Measurements from ENCODE around the gene ICOSLG.

Gene ICOSLG

DNA sequence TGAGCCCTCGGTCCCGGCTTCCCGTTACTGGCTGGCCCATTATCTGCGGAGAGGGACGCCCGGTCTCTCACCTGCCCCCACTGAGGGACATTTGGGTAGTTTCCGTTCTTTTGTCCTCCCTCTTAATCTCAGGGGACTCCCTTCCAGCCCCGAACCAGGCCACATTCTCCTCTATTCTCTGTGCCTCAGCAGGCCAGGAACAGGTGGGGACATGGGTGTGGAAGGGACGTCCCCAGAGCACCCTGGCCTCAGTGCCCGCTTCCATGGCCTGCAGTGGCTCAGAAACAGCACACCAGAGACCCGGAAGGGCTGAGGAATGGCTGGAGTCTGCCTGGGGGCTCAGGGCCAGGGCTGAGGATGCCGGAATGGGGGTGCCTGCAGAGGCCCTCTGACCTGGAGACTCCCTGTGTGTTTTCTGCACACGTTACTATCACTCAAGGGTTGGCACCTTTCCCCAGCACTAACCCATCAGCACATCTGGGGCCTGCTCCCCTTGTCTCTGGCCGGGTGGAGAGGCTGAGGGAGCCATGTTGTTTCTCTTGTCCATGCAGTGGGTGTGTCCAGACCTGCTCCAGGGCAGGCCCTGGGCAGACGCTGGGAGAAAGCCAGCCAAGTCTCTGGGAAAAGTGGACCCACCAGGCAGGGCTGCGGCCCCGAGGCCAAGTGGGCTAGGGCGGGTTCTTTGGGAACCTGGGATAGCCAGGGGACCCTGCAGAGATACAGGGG lies 31.0 kb upstream of the ICOSLG start:
- ATAC-seq = no peak
- TF ChIP-seq ZFP30 (CRISPR knock-in tag; IDR thresholded peaks at IDR 0.05) = no peak
- TF ChIP-seq, protein P1, sequence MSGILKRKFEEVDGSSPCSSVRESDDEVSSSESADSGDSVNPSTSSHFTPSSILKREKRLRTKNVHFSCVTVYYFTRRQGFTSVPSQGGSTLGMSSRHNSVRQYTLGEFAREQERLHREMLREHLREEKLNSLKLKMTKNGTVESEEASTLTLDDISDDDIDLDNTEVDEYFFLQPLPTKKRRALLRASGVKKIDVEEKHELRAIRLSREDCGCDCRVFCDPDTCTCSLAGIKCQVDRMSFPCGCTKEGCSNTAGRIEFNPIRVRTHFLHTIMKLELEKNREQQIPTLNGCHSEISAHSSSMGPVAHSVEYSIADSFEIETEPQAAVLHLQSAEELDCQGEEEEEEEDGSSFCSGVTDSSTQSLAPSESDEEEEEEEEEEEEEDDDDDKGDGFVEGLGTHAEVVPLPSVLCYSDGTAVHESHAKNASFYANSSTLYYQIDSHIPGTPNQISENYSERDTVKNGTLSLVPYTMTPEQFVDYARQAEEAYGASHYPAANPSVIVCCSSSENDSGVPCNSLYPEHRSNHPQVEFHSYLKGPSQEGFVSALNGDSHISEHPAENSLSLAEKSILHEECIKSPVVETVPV (CRISPR knock-in tag; IDR thresholded peaks at IDR 0.05) = no peak
- TF ChIP-seq, protein P2, sequence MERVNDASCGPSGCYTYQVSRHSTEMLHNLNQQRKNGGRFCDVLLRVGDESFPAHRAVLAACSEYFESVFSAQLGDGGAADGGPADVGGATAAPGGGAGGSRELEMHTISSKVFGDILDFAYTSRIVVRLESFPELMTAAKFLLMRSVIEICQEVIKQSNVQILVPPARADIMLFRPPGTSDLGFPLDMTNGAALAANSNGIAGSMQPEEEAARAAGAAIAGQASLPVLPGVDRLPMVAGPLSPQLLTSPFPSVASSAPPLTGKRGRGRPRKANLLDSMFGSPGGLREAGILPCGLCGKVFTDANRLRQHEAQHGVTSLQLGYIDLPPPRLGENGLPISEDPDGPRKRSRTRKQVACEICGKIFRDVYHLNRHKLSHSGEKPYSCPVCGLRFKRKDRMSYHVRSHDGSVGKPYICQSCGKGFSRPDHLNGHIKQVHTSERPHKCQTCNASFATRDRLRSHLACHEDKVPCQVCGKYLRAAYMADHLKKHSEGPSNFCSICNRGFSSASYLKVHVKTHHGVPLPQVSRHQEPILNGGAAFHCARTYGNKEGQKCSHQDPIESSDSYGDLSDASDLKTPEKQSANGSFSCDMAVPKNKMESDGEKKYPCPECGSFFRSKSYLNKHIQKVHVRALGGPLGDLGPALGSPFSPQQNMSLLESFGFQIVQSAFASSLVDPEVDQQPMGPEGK (CRISPR knock-in tag; IDR thresholded peaks at IDR 0.05; ENCODE audit: borderline replicate concordance) = no peak
- TF ChIP-seq ARNTL (CRISPR knock-in tag; IDR thresholded peaks at IDR 0.05; ENCODE audit: borderline replicate concordance, low read depth) = no peak
- TF ChIP-seq TCF4 (CRISPR knock-in tag; IDR thresholded peaks at IDR 0.05; ENCODE audit: borderline replicate concordance) = no peak
- TF ChIP-seq, protein P3, sequence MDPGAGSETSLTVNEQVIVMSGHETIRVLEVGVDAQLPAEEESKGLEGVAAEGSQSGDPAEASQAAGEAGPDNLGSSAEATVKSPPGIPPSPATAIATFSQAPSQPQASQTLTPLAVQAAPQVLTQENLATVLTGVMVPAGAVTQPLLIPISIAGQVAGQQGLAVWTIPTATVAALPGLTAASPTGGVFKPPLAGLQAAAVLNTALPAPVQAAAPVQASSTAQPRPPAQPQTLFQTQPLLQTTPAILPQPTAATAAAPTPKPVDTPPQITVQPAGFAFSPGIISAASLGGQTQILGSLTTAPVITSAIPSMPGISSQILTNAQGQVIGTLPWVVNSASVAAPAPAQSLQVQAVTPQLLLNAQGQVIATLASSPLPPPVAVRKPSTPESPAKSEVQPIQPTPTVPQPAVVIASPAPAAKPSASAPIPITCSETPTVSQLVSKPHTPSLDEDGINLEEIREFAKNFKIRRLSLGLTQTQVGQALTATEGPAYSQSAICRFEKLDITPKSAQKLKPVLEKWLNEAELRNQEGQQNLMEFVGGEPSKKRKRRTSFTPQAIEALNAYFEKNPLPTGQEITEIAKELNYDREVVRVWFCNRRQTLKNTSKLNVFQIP (CRISPR knock-in tag; IDR thresholded peaks at IDR 0.05; ENCODE audit: borderline replicate concordance, low read depth) = no peak
- TF ChIP-seq, protein P4, sequence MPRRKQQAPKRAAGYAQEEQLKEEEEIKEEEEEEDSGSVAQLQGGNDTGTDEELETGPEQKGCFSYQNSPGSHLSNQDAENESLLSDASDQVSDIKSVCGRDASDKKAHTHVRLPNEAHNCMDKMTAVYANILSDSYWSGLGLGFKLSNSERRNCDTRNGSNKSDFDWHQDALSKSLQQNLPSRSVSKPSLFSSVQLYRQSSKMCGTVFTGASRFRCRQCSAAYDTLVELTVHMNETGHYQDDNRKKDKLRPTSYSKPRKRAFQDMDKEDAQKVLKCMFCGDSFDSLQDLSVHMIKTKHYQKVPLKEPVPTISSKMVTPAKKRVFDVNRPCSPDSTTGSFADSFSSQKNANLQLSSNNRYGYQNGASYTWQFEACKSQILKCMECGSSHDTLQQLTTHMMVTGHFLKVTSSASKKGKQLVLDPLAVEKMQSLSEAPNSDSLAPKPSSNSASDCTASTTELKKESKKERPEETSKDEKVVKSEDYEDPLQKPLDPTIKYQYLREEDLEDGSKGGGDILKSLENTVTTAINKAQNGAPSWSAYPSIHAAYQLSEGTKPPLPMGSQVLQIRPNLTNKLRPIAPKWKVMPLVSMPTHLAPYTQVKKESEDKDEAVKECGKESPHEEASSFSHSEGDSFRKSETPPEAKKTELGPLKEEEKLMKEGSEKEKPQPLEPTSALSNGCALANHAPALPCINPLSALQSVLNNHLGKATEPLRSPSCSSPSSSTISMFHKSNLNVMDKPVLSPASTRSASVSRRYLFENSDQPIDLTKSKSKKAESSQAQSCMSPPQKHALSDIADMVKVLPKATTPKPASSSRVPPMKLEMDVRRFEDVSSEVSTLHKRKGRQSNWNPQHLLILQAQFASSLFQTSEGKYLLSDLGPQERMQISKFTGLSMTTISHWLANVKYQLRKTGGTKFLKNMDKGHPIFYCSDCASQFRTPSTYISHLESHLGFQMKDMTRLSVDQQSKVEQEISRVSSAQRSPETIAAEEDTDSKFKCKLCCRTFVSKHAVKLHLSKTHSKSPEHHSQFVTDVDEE (CRISPR knock-in tag; IDR thresholded peaks at IDR 0.05) = no peak
- TF ChIP-seq RARB (CRISPR knock-in tag; IDR thresholded peaks at IDR 0.05) = no peak
- no peak for TF ChIP-seq TOX (CRISPR knock-in tag; IDR thresholded peaks at IDR 0.05; ENCODE audit: borderline replicate concordance)
- no peak for TF ChIP-seq ZNF70 (CRISPR knock-in tag; IDR thresholded peaks at IDR 0.05)
- TF ChIP-seq GLIS3 (CRISPR knock-in tag; IDR thresholded peaks at IDR 0.05) = no peak
- no peak for TF ChIP-seq OSR1 (CRISPR knock-in tag; IDR thresholded peaks at IDR 0.05)
- no peak for TF ChIP-seq ZFP3 (CRISPR knock-in tag; IDR thresholded peaks at IDR 0.05)
- TF ChIP-seq SNAI2 (CRISPR knock-in tag; IDR thresholded peaks at IDR 0.05) = no peak
- TF ChIP-seq ZC3H10 (CRISPR knock-in tag; IDR thresholded peaks at IDR 0.05) = no peak

DNA sequence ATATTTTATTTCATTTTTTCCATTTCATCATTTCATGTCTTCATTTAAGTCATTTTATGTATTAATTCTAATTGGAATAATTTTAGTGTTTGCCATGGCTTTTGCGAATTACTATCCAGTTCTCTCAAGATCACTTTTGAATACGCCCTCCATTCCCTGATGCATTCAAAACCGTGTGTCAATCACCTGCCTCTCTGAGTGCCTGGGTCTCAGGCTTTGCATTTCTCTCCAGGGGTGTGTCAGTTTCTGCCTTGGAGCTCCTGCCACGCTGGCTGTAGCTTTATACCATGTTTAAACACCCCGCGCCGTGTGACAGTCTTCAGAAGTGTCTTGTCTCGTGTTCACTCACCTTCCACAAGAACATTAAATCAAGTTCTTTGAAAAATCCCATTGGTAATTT lies 28.3 kb upstream of the ICOSLG start:
- ATAC-seq = no peak
- no peak for TF ChIP-seq ZNF8 (CRISPR knock-in tag; IDR thresholded peaks at IDR 0.05)
- TF ChIP-seq PPARA (CRISPR knock-in tag; IDR thresholded peaks at IDR 0.05; ENCODE audit: borderline replicate concordance) = no peak
- TF ChIP-seq BACH2 (CRISPR knock-in tag; IDR thresholded peaks at IDR 0.05; ENCODE audit: borderline replicate concordance) = no peak
- TF ChIP-seq, protein P5, sequence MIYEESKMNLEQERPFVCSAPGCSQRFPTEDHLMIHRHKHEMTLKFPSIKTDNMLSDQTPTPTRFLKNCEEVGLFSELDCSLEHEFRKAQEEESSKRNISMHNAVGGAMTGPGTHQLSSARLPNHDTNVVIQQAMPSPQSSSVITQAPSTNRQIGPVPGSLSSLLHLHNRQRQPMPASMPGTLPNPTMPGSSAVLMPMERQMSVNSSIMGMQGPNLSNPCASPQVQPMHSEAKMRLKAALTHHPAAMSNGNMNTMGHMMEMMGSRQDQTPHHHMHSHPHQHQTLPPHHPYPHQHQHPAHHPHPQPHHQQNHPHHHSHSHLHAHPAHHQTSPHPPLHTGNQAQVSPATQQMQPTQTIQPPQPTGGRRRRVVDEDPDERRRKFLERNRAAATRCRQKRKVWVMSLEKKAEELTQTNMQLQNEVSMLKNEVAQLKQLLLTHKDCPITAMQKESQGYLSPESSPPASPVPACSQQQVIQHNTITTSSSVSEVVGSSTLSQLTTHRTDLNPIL (CRISPR knock-in tag; IDR thresholded peaks at IDR 0.05; ENCODE audit: low read depth) = no peak
- no peak for TF ChIP-seq TCF4 (CRISPR knock-in tag; IDR thresholded peaks at IDR 0.05; ENCODE audit: borderline replicate concordance)
- no peak for TF ChIP-seq OSR1 (CRISPR knock-in tag; IDR thresholded peaks at IDR 0.05)
- TF ChIP-seq ZNF565 (CRISPR knock-in tag; conservative IDR thresholded peaks at IDR 0.05; ENCODE audit: low read depth) = no peak
- no peak for TF ChIP-seq GLIS3 (CRISPR knock-in tag; IDR thresholded peaks at IDR 0.05)

DNA sequence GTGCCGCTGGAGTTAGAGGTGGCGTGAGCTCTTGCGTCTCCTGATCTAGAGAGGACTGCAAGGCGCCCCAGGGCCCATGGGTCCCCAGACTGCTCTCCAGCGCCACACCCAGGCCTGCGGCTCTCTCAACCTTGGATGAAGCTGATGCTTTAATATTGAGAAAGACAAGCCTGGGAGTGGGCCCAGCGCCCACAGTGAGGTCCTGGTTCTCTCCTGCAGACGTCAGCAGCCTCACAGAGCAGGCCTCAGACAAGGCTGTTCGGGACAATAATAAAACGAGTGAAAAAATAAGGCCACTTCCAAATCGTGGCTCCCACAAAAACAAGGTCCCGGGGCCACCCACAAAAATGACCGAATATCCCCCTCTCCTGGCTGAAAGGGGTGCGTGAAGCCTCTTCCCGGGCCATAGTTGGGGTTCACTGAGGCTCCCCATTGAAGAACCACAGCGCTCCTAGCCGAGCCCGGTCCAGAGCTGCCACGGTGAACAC lies 27.0 kb upstream of the ICOSLG start:
- 0 out of 3 replicates have a peak, but pooled peaks have one; percentile 38 for ATAC-seq
- TF ChIP-seq ZFP30 (CRISPR knock-in tag; IDR thresholded peaks at IDR 0.05) = no peak
- TF ChIP-seq ARNTL (CRISPR knock-in tag; IDR thresholded peaks at IDR 0.05; ENCODE audit: borderline replicate concordance, low read depth) = no peak
- no peak for TF ChIP-seq ISL1 (CRISPR knock-in tag; IDR thresholded peaks at IDR 0.05)
- no peak for TF ChIP-seq ZC3H10 (CRISPR knock-in tag; IDR thresholded peaks at IDR 0.05)
- TF ChIP-seq, protein P3 (CRISPR knock-in tag; IDR thresholded peaks at IDR 0.05; ENCODE audit: borderline replicate concordance, low read depth) = no peak
- TF ChIP-seq PPARA (CRISPR knock-in tag; IDR thresholded peaks at IDR 0.05; ENCODE audit: borderline replicate concordance) = no peak
- TF ChIP-seq, protein P4 (CRISPR knock-in tag; IDR thresholded peaks at IDR 0.05) = no peak
